Measurements from ENCODE around the gene ZMYND8.

DNA sequence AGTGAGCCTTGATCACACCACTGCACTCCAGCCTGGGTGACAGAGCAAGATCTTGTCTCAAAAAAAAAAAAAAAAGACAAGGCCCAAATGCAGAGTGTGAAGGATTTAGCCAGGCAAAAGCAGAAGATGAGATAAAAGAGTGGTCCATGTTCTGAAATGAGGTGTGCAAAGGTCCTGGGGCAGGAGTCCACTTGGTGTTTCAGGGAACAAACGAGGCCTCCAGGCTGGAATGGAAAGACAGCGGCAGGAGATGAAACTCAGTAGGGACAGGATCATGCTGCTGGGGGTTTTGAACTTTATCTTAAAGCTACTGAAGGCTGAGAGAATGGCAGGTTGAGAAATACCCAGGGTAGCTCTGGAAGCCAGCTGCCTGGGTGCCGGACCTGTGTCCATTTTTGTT lies 178.2 kb downstream of the ZMYND8 start:
- TF ChIP-seq EZH2phosphoT487 (IDR thresholded peaks at IDR 0.05; ENCODE audit: borderline replicate concordance) (no peak), POLR2A (IDR thresholded peaks at IDR 0.05; ENCODE audit: borderline replicate concordance, extremely low read depth, insufficient read depth, insufficient read length) (no peak), SRF (IDR thresholded peaks at IDR 0.05; ENCODE audit: low read depth) (no peak), CEBPB (IDR thresholded peaks at IDR 0.05; ENCODE audit: low read depth) (no peak), FOSL1 (IDR thresholded peaks at IDR 0.05; ENCODE audit: low read depth) (no peak)
- TF ChIP-seq, protein P1, sequence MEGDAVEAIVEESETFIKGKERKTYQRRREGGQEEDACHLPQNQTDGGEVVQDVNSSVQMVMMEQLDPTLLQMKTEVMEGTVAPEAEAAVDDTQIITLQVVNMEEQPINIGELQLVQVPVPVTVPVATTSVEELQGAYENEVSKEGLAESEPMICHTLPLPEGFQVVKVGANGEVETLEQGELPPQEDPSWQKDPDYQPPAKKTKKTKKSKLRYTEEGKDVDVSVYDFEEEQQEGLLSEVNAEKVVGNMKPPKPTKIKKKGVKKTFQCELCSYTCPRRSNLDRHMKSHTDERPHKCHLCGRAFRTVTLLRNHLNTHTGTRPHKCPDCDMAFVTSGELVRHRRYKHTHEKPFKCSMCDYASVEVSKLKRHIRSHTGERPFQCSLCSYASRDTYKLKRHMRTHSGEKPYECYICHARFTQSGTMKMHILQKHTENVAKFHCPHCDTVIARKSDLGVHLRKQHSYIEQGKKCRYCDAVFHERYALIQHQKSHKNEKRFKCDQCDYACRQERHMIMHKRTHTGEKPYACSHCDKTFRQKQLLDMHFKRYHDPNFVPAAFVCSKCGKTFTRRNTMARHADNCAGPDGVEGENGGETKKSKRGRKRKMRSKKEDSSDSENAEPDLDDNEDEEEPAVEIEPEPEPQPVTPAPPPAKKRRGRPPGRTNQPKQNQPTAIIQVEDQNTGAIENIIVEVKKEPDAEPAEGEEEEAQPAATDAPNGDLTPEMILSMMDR (IDR thresholded peaks at IDR 0.05 in 2 of 3, conservative IDR thresholded peaks at IDR 0.05 in 1 of 3; ENCODE audit: borderline replicate concordance in 1 of 3, insufficient read depth in 1 of 3, low read depth in 2 of 3, low read length in 2 of 3), result no peak
- TF ChIP-seq, protein P2, sequence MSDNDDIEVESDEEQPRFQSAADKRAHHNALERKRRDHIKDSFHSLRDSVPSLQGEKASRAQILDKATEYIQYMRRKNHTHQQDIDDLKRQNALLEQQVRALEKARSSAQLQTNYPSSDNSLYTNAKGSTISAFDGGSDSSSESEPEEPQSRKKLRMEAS (IDR thresholded peaks at IDR 0.05), result no peak
- TF ChIP-seq, protein P3, sequence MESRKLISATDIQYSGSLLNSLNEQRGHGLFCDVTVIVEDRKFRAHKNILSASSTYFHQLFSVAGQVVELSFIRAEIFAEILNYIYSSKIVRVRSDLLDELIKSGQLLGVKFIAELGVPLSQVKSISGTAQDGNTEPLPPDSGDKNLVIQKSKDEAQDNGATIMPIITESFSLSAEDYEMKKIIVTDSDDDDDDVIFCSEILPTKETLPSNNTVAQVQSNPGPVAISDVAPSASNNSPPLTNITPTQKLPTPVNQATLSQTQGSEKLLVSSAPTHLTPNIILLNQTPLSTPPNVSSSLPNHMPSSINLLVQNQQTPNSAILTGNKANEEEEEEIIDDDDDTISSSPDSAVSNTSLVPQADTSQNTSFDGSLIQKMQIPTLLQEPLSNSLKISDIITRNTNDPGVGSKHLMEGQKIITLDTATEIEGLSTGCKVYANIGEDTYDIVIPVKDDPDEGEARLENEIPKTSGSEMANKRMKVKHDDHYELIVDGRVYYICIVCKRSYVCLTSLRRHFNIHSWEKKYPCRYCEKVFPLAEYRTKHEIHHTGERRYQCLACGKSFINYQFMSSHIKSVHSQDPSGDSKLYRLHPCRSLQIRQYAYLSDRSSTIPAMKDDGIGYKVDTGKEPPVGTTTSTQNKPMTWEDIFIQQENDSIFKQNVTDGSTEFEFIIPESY (IDR thresholded peaks at IDR 0.05; ENCODE audit: extremely low read depth, insufficient replicate concordance, low read length), result no peak
- TF ChIP-seq, protein P4, sequence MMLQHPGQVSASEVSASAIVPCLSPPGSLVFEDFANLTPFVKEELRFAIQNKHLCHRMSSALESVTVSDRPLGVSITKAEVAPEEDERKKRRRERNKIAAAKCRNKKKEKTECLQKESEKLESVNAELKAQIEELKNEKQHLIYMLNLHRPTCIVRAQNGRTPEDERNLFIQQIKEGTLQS (IDR thresholded peaks at IDR 0.05), result no peak

Data from HCT116 (cell line).